GM18508 (cell line): ENCODE measurements around the gene FABP1.

Experiments used
- ATAC-seq: cut with Tn5 transposase; IDR thresholded peaks from one replicate; pipeline ENCODE4 v1.9.1; 2021; ENCODE audit warnings: moderate number of reproducible peaks; ENCODE audit not compliant: insufficient read depth, unreplicated experiment

Gene FABP1

DNA sequence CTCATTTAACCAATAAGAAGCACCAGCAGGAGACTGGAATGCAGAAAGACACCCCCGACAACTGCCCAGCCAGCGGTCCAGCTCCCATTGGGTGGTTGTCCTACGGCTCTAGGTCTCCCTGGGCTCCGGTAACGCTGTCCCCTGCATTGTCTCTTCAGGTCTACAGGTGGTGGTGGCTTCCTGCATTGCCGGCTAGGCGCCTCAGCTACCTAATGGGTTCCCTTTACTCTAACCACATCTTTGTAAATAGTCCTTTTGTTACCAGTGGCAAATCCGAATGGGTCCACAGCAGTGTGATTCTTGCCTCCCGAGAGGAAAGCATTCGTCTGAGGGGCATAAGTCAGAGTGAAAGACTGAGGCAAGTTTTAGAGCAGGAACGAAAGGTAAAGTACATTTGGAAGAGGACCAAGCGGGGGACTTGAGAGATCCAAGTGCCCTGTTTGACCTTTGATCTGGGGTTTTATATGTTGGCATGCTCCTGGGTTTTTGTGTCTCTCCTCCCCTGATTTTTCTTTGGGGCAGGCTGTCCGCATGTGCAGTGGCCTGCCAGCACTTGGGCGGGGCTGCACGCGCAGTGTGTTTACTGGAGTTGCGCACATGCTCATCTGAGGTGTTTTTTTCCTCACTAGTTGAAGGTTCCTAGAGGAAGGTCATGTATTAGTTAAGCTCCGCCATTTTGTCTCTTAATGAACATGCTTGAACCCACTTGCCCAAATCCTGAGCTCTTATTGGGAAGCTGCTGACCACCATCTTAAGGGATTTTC, 11.0 kb downstream of the FABP1 start:
- ATAC-seq = no peak

GRCh38 chr2:88115825-88116518, 11.9 kb downstream of the FABP1 start:
- ATAC-seq = no peak

DNA sequence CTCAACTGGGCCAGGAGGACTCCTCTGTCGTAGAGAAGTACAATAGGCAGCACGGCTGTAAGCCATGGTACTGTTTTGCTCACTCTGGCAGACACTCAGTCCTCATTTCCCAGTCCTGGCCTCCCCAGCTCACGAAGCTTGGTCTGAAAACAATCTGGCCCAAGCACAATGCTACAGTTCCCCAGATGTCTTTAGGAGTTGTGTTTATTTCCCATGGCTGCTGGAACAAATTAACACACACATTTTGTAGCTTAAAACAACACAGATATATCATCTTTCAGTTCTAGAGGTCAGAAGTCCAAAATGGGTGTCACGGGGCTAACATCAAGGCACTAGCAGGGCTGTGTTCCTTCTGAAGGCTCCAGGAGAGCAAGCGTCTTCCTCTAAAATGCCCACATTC, 13.0 kb downstream of the FABP1 start:
- no peak for ATAC-seq

DNA sequence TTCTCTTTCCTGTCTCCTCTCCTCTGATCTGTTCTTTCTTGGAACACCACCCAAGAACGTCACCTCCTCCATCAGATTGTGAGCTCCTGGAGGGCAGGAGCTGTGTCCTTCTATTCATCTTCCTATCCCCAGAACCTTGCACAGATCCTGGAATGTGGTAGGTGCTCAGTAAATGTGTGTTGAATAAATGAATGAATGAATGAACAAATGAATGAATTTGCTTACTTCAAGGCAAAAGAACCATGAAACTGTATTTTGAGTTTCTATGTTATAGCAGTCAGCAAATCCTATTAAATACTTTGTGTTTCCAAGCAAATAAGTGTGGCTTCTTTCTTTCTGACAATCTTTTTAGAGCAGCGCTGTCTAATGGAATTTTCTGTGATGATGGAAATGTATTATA, 14.8 kb downstream of the FABP1 start:
- ATAC-seq = no peak

DNA sequence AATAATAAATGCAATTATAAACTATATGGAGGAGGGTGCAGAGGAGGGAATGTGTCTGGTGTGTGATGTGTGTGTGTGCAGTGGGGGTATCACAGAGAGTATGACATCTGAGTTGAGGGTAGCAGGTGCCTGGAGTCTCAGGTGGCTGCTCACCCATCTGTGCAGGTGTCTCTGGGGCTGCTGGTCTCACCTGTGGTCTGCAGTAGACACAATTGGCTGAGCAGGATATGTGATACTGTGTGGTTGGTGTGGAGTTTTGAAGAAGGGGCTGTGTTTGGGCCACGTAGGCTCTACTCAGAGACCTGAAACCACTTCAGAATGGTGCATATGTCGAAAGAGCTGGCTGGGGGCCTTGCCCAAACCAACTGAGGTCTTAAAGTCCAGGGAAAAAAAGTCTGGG, 17.0 kb downstream of the FABP1 start:
- ATAC-seq = no peak

DNA sequence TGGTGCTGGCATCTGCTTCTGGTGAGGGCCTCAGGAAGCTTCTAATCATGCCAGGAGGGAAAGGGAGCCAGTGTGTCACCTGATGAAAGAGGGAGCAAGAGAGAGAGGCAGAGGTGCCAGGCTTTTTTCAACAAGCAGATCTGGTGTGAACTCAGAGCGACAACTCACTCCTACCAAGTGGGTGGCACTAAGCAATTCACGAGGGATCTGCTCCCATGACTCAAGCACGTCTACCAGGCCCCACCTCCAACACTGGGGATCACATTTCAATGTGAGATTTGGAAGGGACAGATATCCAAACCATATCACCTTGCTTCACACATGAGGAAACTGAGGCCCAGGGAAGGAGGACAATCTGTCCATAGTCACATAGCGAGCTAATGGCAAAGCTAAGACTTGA, 19.1 kb downstream of the FABP1 start:
- ATAC-seq = no peak

GRCh38 chr2:88100489-88100858, 27.4 kb downstream of the FABP1 start:
- no peak for ATAC-seq

DNA sequence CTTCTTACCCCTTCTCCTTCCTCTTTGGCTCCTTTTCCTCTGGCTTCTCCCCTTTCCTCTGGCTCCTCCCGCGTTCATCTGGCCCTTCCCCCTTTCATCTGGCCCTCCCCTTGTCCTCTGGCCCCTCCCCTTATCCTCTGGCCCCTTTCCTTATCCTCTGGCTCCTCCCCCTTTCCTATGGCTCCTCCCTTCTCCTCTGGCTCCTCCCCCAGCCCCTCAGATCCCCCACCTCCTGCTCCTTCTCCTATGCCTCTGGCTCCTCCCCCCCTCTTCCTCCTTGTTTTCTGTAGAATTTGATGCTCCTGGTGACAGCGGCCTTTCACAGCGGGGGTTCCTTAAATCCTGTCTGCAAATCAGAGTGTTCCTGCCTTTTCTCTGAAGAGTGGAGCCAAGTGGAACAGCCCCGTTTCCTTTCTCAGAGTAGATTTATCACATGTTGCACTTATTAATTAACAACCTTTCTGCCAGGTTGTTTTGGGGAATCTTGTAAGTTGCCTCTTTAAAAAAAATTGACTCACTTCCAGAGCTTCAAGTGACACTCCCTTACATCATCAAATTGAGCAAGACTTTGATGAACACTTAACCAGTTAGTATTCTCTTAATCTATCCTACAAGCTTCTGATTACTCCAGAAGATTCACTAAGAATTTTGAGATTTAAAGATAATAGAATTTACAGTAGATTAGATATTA, 27.9 kb downstream of the FABP1 start:
- no peak for ATAC-seq

- ATAC-seq = no peak
Observed at GRCh38 chr2:88098558-88098900, 29.3 kb downstream of the FABP1 start.

DNA sequence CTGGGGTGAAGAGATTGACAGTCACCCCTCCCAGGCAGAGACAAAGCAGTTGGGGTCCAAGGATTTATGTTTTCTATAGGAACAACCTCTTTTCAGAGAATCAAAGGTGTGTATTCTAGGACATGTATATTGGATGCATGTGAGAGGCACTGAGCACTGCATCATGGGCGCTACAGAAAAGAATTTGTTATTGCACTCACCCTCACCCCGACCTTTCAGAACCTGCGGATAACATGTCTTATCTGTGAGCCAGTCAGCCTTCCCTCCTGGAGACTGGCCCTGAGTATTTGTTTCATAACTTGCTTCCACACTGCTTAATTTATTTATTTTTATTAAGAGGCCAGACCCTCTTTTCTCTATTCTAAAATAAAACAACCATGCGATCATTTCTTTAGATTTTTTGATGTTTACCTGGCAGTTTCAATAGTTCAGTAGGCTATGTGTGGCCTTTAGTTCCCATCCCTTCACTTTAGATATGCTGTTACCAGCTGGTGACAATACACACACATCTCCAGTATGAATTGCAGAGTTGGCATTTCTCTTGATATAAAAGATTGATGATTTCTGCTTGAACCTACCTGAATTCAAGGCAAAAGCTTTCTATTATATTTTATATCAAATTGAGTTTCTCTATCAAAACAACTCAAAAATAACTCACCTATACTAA, 29.8 kb downstream of the FABP1 start:
- no peak for ATAC-seq

DNA sequence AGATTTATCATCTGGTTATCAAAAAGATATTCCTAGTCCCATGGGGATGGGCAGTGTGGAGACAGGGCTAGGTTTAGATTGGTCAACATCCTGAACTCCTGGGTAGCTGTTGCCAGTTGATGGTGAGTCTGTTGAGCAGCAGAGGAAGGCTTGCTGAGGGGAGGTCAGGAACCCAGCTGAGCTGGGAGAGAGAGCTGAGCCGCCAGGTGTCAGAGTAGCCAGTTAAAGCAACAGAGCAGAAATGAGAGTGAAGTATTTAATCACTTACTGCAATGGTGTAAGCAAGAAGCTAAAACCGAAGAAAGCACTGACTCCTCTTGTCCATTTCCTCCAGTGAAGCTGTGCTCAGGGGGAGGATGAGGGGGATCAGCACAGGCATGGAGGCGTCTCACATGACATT, 30.7 kb downstream of the FABP1 start:
- no peak for ATAC-seq

DNA sequence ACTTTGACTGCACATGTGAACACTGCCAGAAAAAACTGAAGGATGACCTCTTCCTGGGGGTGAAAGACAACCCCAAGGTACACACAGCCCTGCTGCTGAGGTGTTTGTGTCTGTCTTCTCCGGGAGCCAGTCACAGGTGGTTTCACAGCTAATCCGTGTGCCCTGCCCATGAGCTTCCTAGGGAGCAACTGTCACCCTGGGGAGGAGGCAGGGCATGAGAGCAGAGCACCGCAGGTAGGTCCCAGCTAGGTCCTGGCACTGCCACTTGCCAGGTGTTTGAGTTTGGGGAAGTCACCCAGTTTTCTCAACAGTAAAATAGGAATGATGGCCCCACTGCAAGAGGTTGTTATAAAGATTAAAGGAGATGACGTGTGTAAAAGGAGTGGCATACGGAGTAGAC, 31.2 kb downstream of the FABP1 start:
- no peak for ATAC-seq

GRCh38 chr2:88095022-88095421, 32.8 kb downstream of the FABP1 start:
- no peak for ATAC-seq

DNA sequence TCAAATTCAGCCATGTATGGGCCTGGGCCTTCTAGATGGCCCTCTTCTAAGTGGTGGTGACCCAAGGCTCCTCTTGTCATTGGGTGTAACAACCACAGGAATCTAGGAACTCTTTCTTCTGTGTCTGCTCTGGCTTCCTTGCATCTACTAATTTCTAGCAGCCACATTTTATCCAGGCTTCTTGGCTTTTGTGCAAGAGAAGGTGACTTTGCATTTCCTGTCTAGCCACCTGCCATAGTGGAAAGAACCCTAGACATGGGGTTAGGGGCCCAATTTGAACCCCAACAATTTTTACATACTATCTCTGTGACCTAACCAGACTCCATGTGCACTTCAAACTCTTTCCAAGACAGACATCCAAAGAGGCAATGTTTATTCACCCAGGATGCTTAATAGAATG, 35.1 kb downstream of the FABP1 start:
- no peak for ATAC-seq

DNA sequence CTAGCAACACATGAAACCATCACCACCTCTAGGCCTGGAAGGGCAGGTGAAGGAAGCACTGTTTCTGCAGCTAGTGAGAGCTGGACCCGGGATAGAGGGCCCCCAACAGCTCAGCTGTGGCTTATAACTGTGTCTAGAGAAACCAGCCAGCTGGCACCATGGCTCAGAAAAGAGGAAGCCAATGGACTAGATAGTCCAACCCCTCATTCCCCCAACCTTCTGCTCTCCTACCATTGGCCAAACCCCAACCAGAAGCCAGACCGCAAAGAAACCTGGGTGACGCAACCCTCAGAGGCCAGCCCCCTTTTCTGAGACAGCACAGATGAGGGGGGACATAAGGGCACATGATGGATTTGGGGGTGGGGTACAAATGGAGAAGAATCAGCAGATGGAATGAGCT, 35.9 kb downstream of the FABP1 start:
- no peak for ATAC-seq

- ATAC-seq = no peak
Observed at GRCh38 chr2:88090446-88091283, 37.2 kb downstream of the FABP1 start.

- ATAC-seq = no peak
Observed at GRCh38 chr2:88088999-88089398, 38.9 kb downstream of the FABP1 start.

DNA sequence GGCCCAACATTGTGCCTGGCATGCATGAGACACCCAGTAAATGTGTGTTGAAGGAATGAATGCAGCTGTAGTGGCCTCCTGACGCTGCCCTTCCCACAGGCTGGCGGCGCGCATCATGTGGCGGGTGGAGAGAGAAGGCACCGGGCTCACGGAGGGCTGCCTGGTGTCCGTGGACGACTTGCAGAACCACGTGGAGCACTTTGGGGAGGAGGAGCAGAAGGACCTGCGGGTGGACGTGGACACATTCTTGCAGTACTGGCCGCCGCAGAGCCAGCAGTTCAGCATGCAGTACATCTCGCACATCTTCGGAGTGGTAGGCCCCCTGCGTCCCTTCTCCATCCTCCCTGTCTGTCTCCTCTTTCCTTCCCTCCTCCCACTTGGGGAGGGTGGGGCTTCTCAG, 40.1 kb downstream of the FABP1 start:
- no peak for ATAC-seq

- no peak for ATAC-seq
Observed at GRCh38 chr2:88087073-88087472, 40.8 kb downstream of the FABP1 start.

- no peak for ATAC-seq
Observed at GRCh38 chr2:88086401-88086800, 41.5 kb downstream of the FABP1 start.
